Liver (tissue), 9 donors: ENCODE results near the gene PFN4. TPM values are rescaled to one million over a fixed set of nuclear protein-coding genes. Genes with fewer than 3 reads are reported as not detected.

Experiments used
- DNase-seq: peaks from one replicate; pipeline ENCODE4 v3.0.0-alpha.2; 2017; ENCODE audit warnings: low spot score
- H3K27ac ChIP-seq, 2 donors: one replicate each; pipeline ENCODE4 v1.7.0; 2013; ENCODE audit warnings: inconsistent platforms in 2 of 2, low read length in 2 of 2, control low read depth in 1 of 2, low read depth in 1 of 2, mild to moderate bottlenecking in 1 of 2
- H3K27me3 ChIP-seq, 4 donors: one replicate each; pipeline versions ENCODE4 v1.6.1 to v1.7.0; 2013; ENCODE audit warnings: low read length in 3 of 4, inconsistent platforms in 1 of 4, mild to moderate bottlenecking in 1 of 4, moderate library complexity in 1 of 4; ENCODE audit not compliant: control insufficient read depth in 4 of 4, insufficient read depth in 4 of 4
- H3K36me3 ChIP-seq, 4 donors: one replicate each; pipeline versions ENCODE4 v1.6.1 to v1.7.0; 2013; ENCODE audit warnings: low read length in 3 of 4, mild to moderate bottlenecking in 3 of 4, low read depth in 1 of 4, moderate library complexity in 1 of 4; ENCODE audit not compliant: control insufficient read depth in 4 of 4, insufficient read depth in 3 of 4
- H3K4me1 ChIP-seq, 4 donors: one replicate each; pipeline versions ENCODE4 v1.6.1 to v1.7.0; 2013; ENCODE audit warnings: low read length in 3 of 4, mild to moderate bottlenecking in 3 of 4, moderate library complexity in 1 of 4; ENCODE audit not compliant: control insufficient read depth in 4 of 4, insufficient read depth in 4 of 4
- H3K4me3 ChIP-seq, 3 donors: one replicate each; pipeline versions ENCODE4 v1.6.1 to v1.7.0; 2013; ENCODE audit warnings: low read length in 3 of 3, control low read depth in 1 of 3, low read depth in 1 of 3, mild to moderate bottlenecking in 1 of 3
- H3K9ac ChIP-seq, 2 donors: one replicate each; pipeline ENCODE4 v1.7.0; 2013; ENCODE audit warnings: low read length in 2 of 2, mild to moderate bottlenecking in 2 of 2, moderate library complexity in 2 of 2, control low read depth in 1 of 2, low read depth in 1 of 2
- H3K9me3 ChIP-seq, 4 donors: one replicate each; pipeline versions ENCODE4 v1.6.1 to v1.7.0; 2013; ENCODE audit warnings: low read length in 3 of 4; ENCODE audit not compliant: control insufficient read depth in 4 of 4
- EGR1 ChIP-seq, 2 donors: IDR thresholded peaks; 2 replicates each; pipeline ENCODE4 v1.6.1; 2016 to 2018; ENCODE audit warnings: antibody characterized with exemption in 2 of 2, low read depth in 2 of 2
- FOXA2 ChIP-seq: IDR thresholded peaks from 2 replicates; pipeline ENCODE4 v1.6.1; 2016; ENCODE audit warnings: antibody characterized with exemption
- NR2F2 ChIP-seq: IDR thresholded peaks from 2 replicates; pipeline ENCODE4 v1.6.1; 2016; ENCODE audit warnings: antibody characterized with exemption
- RAD21 ChIP-seq, 2 donors: IDR thresholded peaks; 2 replicates each; pipeline ENCODE4 v1.6.1; 2016; ENCODE audit warnings: antibody characterized with exemption in 2 of 2, mild to moderate bottlenecking in 2 of 2
- RXRA ChIP-seq, 2 donors: IDR thresholded peaks; 2 replicates each; pipeline ENCODE4 v1.6.1; 2017 to 2018; ENCODE audit warnings: antibody characterized with exemption in 2 of 2, mild to moderate bottlenecking in 1 of 2
- SP1 ChIP-seq: IDR thresholded peaks from 2 replicates; pipeline ENCODE4 v1.6.1; 2018; ENCODE audit warnings: antibody characterized with exemption, mild to moderate bottlenecking
- TAF1 ChIP-seq: conservative IDR thresholded peaks from 2 replicates; pipeline ENCODE4 v1.6.1; 2016; ENCODE audit warnings: antibody characterized with exemption, mild to moderate bottlenecking
- WGBS: extraction: QIAGEN DNeasy Blood & Tissue Kit; methylation state at CpG from one replicate; pipeline ENCODE4 v1.1.7; 2013; 5-methylcytosine and 5-hydroxymethylcytosine counted together
- polyA plus RNA-seq, 2 donors: library from polyadenylated mRNA; stranded (reverse) in 1 of 2; unstranded in 1 of 2; fragments of 200-250 nt in 1 of 2; fragments of >200 nt in 1 of 2; fragmentation: Nextera tagmentation in 1 of 2; extraction: Ambion mirVana in 1 of 2; gene quantifications; one replicate each; pipeline versions ENCODE4 v1.2.1 to v1.2.3, GENCODE V29; 2013 to 2015
- total RNA-seq, 2 donors: library from RNA; depleted of rRNA; stranded (reverse); fragments of >200 nt; gene quantifications; one replicate each; pipeline ENCODE4 v1.2.3, GENCODE V29; 2014
- TF ChIP-seq, protein P1 (sequence below): IDR thresholded peaks from 2 replicates; pipeline ENCODE4 v1.6.1; 2016; ENCODE audit warnings: antibody characterized with exemption, mild to moderate bottlenecking
- TF ChIP-seq, protein P2 (sequence below): IDR thresholded peaks from 2 replicates; pipeline ENCODE4 v1.6.1; 2016; ENCODE audit warnings: antibody characterized with exemption
- TF ChIP-seq, protein P3 (sequence below): IDR thresholded peaks from 2 replicates; pipeline ENCODE4 v1.6.1; 2016; ENCODE audit warnings: antibody characterized with exemption
- TF ChIP-seq, protein P4 (sequence below): fragments of 150-350 bp; IDR thresholded peaks from 2 replicates; pipeline ENCODE4 v1.5.1; 2017; ENCODE audit warnings: improper control_type of control experiment, low read depth, low read length; ENCODE audit not compliant: missing input control
- donor health status: healthy.
- donor health status: healthy.
- donor health status: healthy.
- donor health status: healthy.
- donor health status: healthy.

Gene PFN4
- total and polyA plus RNA-seq, 4 donors: 0.12 to 0.51 (median 0.40) TPM; not detected in 1

DNA sequence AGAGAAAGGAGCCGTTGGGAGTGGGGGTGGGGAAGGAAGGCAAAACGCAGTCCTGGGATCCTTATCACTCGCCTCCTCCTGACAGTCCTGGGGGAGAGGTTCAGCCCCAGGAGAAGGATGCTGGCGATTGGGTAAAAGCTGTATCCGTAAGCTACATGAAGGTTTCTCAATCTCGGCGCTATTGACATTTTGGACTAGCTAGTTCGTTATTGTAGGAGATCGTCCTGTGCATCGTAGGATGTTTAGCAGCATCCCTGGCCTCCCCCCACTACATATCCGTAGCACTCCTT is 38.0 kb downstream of the PFN4 start:
- Histone ChIP-seq H3K4me3 (peak overlapping the region; percentile 49 to 76 (median 58)), H3K27ac (peak overlapping the region; percentile 84 to 87), H3K4me1 (peaks cover 0 to 21% (median 15%) of the 10 kb centered on the region in 4 donors), H3K27me3 (no peaks in the 10 kb centered on the region), H3K36me3 (no peaks in the 10 kb centered on the region), H3K9ac (peak overlapping the region; percentile 10 to 80), H3K9me3 (no peaks in the 10 kb centered on the region)
- DNase-seq: no peak
- 26% methylated on average over 11 of the region's 11 CpGs for WGBS
- TF ChIP-seq, protein P1, sequence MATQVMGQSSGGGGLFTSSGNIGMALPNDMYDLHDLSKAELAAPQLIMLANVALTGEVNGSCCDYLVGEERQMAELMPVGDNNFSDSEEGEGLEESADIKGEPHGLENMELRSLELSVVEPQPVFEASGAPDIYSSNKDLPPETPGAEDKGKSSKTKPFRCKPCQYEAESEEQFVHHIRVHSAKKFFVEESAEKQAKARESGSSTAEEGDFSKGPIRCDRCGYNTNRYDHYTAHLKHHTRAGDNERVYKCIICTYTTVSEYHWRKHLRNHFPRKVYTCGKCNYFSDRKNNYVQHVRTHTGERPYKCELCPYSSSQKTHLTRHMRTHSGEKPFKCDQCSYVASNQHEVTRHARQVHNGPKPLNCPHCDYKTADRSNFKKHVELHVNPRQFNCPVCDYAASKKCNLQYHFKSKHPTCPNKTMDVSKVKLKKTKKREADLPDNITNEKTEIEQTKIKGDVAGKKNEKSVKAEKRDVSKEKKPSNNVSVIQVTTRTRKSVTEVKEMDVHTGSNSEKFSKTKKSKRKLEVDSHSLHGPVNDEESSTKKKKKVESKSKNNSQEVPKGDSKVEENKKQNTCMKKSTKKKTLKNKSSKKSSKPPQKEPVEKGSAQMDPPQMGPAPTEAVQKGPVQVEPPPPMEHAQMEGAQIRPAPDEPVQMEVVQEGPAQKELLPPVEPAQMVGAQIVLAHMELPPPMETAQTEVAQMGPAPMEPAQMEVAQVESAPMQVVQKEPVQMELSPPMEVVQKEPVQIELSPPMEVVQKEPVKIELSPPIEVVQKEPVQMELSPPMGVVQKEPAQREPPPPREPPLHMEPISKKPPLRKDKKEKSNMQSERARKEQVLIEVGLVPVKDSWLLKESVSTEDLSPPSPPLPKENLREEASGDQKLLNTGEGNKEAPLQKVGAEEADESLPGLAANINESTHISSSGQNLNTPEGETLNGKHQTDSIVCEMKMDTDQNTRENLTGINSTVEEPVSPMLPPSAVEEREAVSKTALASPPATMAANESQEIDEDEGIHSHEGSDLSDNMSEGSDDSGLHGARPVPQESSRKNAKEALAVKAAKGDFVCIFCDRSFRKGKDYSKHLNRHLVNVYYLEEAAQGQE: no peak
- TF ChIP-seq FOXA2: no peak
- TF ChIP-seq, protein P2, sequence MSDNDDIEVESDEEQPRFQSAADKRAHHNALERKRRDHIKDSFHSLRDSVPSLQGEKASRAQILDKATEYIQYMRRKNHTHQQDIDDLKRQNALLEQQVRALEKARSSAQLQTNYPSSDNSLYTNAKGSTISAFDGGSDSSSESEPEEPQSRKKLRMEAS: no peak
- TF ChIP-seq RXRA (IDR thresholded peaks at IDR 0.05): no peak
- no peak for TF ChIP-seq TAF1
- no peak for TF ChIP-seq SP1
- TF ChIP-seq RAD21 (IDR thresholded peaks at IDR 0.05): no peak
- TF ChIP-seq, protein P3, sequence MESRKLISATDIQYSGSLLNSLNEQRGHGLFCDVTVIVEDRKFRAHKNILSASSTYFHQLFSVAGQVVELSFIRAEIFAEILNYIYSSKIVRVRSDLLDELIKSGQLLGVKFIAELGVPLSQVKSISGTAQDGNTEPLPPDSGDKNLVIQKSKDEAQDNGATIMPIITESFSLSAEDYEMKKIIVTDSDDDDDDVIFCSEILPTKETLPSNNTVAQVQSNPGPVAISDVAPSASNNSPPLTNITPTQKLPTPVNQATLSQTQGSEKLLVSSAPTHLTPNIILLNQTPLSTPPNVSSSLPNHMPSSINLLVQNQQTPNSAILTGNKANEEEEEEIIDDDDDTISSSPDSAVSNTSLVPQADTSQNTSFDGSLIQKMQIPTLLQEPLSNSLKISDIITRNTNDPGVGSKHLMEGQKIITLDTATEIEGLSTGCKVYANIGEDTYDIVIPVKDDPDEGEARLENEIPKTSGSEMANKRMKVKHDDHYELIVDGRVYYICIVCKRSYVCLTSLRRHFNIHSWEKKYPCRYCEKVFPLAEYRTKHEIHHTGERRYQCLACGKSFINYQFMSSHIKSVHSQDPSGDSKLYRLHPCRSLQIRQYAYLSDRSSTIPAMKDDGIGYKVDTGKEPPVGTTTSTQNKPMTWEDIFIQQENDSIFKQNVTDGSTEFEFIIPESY: no peak

DNA sequence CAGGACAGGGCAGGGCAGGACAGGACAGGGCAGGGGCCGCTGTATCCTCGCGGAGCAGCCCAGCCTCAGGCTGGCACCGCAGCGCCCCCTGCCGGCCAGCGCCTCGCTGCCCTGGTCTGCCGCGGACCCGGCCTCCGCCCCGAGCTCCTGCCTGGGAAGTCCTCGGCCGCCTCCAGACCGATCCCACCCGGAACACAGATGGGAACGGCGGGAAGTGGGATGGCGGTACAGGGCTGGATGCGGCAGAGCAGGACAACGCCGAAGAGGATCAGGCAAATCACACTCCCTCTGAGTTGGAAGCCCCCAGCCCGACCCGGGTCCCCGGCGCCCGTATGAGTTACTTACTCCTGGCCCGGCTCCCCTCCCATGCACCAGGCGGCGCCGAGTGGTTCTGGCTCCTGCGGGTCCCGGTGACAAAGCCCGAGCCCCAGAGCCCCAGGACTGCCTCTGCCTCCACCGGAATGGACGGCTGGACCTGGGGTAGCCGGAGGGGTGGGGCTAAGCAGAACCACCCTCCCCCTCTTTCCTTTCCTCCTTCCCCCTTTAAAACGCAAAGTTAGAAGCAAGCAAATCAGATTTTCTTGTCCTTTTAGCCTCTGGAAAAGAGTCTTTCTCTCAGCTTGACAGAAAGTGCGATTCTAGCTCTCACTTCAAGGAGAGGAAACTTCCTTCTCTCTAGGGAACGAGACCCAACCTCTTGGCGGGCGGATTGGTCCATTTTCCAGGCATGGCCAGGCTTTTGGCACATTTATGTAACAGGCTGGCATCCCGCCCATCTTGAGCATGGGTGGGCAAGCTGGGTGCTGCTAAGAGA is 38.5 kb downstream of the PFN4 start, which contains the start of gene TP53I3:
Gene TP53I3, minus strand, starts transcription at position 449 of the 814 bp plus-strand sequence. CDS start 508 bp downstream, outside the sequence.
- TF ChIP-seq, protein P4, sequence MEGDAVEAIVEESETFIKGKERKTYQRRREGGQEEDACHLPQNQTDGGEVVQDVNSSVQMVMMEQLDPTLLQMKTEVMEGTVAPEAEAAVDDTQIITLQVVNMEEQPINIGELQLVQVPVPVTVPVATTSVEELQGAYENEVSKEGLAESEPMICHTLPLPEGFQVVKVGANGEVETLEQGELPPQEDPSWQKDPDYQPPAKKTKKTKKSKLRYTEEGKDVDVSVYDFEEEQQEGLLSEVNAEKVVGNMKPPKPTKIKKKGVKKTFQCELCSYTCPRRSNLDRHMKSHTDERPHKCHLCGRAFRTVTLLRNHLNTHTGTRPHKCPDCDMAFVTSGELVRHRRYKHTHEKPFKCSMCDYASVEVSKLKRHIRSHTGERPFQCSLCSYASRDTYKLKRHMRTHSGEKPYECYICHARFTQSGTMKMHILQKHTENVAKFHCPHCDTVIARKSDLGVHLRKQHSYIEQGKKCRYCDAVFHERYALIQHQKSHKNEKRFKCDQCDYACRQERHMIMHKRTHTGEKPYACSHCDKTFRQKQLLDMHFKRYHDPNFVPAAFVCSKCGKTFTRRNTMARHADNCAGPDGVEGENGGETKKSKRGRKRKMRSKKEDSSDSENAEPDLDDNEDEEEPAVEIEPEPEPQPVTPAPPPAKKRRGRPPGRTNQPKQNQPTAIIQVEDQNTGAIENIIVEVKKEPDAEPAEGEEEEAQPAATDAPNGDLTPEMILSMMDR: peak; percentile 94
- TF ChIP-seq, protein P3: no peak
- peak; percentile 49 for TF ChIP-seq TAF1
- no peak for TF ChIP-seq NR2F2
- TF ChIP-seq RAD21 (IDR thresholded peaks at IDR 0.05): peak; percentile 79 to 84
- TF ChIP-seq, protein P1: peak; percentile 69
- no peak for TF ChIP-seq EGR1 (IDR thresholded peaks at IDR 0.05; ENCODE audit: low read depth in 2 of 2)
- Histone ChIP-seq H3K9me3 (no peaks in the 10 kb centered on the region), H3K27me3 (no peaks in the 10 kb centered on the region), H3K36me3 (peaks cover 0 to 1% (median 0%) of the 10 kb centered on the region in 4 donors), H3K4me3 (peak within 1 kb of the TSS; percentile 49 to 76 (median 58)), H3K9ac (peak within 1 kb of the TSS; percentile 26 to 80), H3K4me1 (peaks cover 0 to 21% (median 15%) of the 10 kb centered on the region in 4 donors), H3K27ac (peak within 1 kb of the TSS; percentile 84 to 87)
- under 1% methylated on average over 44 of the region's 44 CpGs for WGBS
- DNase-seq: peak; percentile 92
